Brain microvascular endothelial cell (primary cell): ENCODE results near the gene PPP1R14C.

ENCODE experiments used
- DNase-seq: peaks from one replicate; pipeline ENCODE4 v3.0.0-alpha.2; 2020
- H3K27ac ChIP-seq: fragments of 250-450 bp; sonication (Bioruptor Pico); 2 replicates; pipeline ENCODE4 v1.5.1; 2020; ENCODE audit warnings: mild to moderate bottlenecking, moderate library complexity
- H3K27me3 ChIP-seq: fragments of 250-450 bp; sonication (Bioruptor Pico); replicated peaks from 2 replicates; pipeline ENCODE4 v1.5.1; 2020; ENCODE audit warnings: mild to moderate bottlenecking
- H3K36me3 ChIP-seq: fragments of 250-450 bp; sonication (Bioruptor Pico); replicated peaks from 2 replicates; pipeline ENCODE4 v1.5.1; 2020; ENCODE audit warnings: mild to moderate bottlenecking
- H3K4me3 ChIP-seq: 2 replicates; pipeline ENCODE4 v1.5.1; 2011; ENCODE audit warnings: low read depth, mild to moderate bottlenecking, control low read depth, low read length, moderate library complexity
- in situ Hi-C: cut with HindIII; loops from 2 replicates; pipeline ENCODE4 v1.10.0; 2017; ENCODE audit warnings: low sequenced_read_pairs, low pct_ligation_motif_present
- TF ChIP-seq, protein P1 (sequence below): IDR thresholded peaks from 2 replicates; pipeline ENCODE4 v1.5.1; 2011; ENCODE audit warnings: low read depth, mild to moderate bottlenecking, moderate library complexity, low read length, control low read depth, inconsistent platforms; ENCODE audit errors: missing control alignments

PPP1R14C gene

DNA sequence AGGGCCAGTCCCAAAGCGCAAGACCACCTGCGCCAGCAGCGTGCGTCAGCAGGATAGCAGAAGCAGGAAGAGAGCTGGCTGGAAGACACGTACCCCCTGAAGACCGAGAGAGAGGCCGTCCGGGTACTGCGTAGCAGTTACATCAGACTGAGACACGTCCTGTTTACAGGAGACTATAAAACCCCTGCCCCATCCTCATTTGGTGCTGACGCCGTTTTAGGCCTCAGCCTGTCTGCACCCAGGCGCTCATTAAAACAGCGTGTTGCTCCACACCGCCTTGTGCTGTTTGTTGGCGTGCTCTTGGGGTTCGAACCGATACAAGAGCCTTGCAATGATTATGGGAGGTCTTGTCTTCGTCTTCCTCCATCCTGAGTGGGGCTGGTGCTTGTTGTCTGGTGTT lies 42.1 kb upstream of the PPP1R14C start:
- DNase-seq = no peak
- in situ Hi-C loops = no loop called here
- H3K36me3 ChIP-seq = no peaks in the 10 kb centered on the region
- TF ChIP-seq, protein P1, sequence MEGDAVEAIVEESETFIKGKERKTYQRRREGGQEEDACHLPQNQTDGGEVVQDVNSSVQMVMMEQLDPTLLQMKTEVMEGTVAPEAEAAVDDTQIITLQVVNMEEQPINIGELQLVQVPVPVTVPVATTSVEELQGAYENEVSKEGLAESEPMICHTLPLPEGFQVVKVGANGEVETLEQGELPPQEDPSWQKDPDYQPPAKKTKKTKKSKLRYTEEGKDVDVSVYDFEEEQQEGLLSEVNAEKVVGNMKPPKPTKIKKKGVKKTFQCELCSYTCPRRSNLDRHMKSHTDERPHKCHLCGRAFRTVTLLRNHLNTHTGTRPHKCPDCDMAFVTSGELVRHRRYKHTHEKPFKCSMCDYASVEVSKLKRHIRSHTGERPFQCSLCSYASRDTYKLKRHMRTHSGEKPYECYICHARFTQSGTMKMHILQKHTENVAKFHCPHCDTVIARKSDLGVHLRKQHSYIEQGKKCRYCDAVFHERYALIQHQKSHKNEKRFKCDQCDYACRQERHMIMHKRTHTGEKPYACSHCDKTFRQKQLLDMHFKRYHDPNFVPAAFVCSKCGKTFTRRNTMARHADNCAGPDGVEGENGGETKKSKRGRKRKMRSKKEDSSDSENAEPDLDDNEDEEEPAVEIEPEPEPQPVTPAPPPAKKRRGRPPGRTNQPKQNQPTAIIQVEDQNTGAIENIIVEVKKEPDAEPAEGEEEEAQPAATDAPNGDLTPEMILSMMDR = no peak
- no peak overlapping the region for H3K27ac ChIP-seq
- no peak overlapping the region for H3K4me3 ChIP-seq
- no peaks in the 10 kb centered on the region for H3K27me3 ChIP-seq

DNA sequence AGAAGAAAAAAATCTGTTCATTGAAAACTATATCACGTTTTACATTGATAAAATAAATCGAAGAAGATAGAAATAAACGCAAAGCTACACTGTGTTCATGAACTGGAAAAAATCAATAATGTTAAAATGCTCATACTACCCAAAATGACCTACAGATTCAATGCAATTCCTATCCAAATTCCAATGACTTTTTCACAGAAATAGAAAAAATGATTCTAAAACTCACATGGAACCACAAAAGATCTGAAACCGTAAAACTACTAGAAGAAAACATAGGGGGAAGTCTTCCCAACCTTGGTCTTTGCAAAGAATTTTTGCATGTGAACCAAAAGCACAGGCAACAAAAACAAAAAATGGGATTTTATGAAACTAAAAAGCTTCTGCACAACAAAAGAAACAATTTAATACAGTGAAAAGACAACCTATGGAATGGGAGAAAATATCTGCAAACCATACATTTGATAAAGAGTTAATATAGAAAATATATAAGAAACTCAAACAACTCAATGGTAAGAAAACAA lies 40.0 kb upstream of the PPP1R14C start:
- in situ Hi-C loops = no loop called here
- TF ChIP-seq, protein P1 = no peak
- H3K27ac ChIP-seq = no peak overlapping the region

DNA sequence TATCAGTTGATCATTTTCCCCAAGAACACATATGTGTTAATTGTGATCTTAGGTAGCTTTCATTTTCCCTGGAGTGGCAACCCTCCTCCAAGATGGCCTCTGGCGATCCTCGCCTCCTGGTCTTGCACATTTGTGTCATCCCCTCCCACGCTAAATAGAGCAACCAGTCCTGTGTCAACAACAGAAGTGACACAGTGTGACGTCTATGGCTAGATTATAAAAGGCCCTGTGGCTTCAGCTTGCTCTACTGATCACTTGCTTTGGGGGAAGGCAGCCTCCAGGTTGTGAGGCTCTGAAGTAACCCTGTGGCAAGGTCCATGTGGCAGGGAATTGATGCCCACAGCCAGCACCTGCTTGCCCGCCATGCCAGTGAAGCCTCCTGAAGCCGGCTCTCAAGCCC lies 30.6 kb upstream of the PPP1R14C start:
- DNase-seq = no peak
- TF ChIP-seq, protein P1 = no peak
- Histone ChIP-seq H3K27me3 (no peaks in the 10 kb centered on the region), H3K36me3 (no peaks in the 10 kb centered on the region), H3K4me3 (no peak overlapping the region), H3K27ac (no peak overlapping the region)
- in situ Hi-C loops = no loop called here

More for the DNA sequence above, 40.0 kb upstream of the PPP1R14C start:
- Histone ChIP-seq H3K4me3 (no peak overlapping the region), H3K27me3 (no peaks in the 10 kb centered on the region), H3K36me3 (no peaks in the 10 kb centered on the region)
- no peak for DNase-seq

DNA sequence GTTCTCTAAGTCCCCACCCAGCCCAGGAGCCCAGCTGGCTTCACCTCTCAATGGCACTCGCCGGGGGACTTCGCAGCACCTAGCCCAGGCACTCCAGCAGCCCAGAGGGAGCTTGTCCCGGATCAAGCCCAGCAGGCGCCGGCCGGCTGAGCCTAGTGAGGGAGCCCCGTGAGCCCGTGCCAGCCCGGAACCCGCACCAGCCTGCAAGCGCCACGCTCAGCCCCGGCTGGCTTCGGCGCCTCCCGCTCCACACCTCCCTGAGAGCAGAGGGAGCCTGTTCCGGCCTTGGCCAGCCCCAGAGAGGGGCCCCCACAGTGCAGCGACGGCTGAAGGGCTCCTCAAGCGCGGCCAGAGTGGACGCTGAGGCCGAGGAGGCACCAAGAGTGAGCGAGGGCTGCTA lies 27.1 kb upstream of the PPP1R14C start:
- DNase-seq = no peak
- in situ Hi-C loops = no loop called here
- no peaks in the 10 kb centered on the region for H3K36me3 ChIP-seq
- H3K27me3 ChIP-seq = no peaks in the 10 kb centered on the region
- TF ChIP-seq, protein P1 = no peak
- no peak overlapping the region for H3K27ac ChIP-seq
- H3K4me3 ChIP-seq = no peak overlapping the region

DNA sequence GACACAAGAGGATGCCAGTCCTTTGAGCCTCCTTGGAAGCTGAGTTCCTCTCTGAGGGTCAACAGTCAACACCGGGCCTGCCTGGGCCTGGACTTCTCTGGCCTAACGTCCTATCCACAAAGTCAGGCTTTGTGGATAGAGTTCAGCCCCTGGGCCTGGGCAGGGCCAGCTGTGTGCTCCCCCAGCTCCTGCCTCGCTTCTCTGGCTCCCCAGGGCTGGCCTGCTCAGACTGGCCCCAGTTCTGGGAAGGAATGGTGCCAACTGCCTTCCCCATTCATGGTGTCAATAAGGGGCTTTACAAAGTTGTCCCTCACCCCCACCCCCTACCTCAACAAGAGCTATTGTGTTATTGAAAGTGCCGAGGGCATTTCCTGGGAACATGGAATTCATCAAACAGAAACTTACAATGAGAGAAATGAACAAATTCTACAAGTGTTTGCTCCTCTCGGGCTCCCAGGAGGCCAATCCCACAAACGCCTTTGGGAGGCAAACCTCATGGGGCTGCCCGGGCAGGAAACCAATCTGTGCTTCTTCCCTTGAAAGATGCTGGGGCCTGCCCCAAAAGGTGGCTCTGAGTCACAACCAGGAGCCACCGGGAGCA lies 26.5 kb upstream of the PPP1R14C start:
- Histone ChIP-seq H3K4me3 (no peak overlapping the region), H3K27ac (no peak overlapping the region), H3K27me3 (no peaks in the 10 kb centered on the region), H3K36me3 (no peaks in the 10 kb centered on the region)
- in situ Hi-C loops = no loop called here
- no peak for DNase-seq
- TF ChIP-seq, protein P1 = no peak

DNA sequence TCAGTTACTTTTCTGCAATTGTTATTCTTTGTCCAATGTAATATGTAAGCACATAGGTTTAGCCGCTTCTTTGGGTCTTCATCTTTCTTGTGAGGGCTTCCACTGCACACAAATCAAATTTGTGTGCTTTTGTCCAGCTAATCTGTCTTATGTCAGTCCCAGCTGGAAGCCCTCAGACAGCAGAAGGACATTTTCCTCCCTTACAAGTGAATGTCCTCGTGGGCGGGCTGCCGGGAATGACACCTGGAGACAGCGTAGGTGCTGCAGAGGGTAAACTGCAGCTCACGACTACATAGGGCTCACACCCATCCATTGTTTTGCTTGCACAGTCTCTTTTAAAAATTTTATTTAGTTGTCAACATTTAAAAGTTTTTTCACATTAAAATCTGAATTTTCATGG lies 24.6 kb upstream of the PPP1R14C start:
- in situ Hi-C loops = no loop called here

More for the DNA sequence above, 24.6 kb upstream of the PPP1R14C start:
- TF ChIP-seq, protein P1 = no peak
- DNase-seq = no peak
- no peak overlapping the region for H3K27ac ChIP-seq
- no peak overlapping the region for H3K4me3 ChIP-seq
- no peaks in the 10 kb centered on the region for H3K36me3 ChIP-seq
- H3K27me3 ChIP-seq = no peaks in the 10 kb centered on the region
